Astrocyte of the spinal cord (primary cell): ENCODE data around the gene IRF2BPL.

Source experiments
- DNase-seq: peaks from one replicate; pipeline ENCODE4 v3.0.0; 2011; ENCODE audit warnings: low read depth, low spot score
- H3K4me3 ChIP-seq: 2 replicates; pipeline ENCODE4 v1.5.1; 2011; ENCODE audit warnings: low read depth, mild to moderate bottlenecking, low read length, moderate library complexity
- CTCF ChIP-seq: IDR thresholded peaks from 2 replicates; pipeline ENCODE4 v1.5.1; 2012; ENCODE audit warnings: low read depth, mild to moderate bottlenecking, low read length, inconsistent platforms
- in situ Hi-C: cut with HindIII; loops from 2 replicates; pipeline ENCODE4 v1.10.0; 2017; ENCODE audit warnings: low sequenced_read_pairs

The IRF2BPL gene

DNA sequence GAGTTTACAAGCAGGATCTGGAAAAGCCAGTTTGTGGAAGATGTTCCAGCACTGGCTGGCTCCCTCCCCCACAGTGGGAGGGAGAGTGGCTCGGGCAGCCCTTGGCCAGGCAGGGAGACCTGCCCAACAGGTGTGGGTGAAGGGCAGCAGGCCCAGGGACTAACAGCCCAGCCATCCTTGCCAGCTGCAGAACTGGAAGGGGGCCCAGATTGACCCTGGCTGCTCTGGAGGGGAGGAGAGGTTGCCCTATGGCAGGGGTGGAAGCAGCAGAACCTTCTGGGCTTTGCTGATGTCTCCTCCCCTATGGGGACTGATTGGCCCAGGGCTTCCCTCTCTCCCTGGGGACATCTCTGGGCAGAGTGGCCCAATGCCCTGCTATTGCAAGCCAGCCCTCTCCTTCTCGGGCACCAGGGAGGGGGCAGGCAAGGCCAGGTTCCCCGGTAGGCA is 20.5 kb downstream of the IRF2BPL start:
- no peak for TF ChIP-seq CTCF
- H3K4me3 ChIP-seq, result no peak overlapping the region
- DNase-seq, result no peak
- in situ Hi-C loops, result no loop called here

- in situ Hi-C loops, result no loop called here
- TF ChIP-seq CTCF, result no peak
- DNase-seq, result no peak
- no peak overlapping the region for H3K4me3 ChIP-seq
Measured at GRCh38 chr14:77007183-77007974, 21.1 kb downstream of the IRF2BPL start.

- in situ Hi-C loops, result no loop called here
- DNase-seq, result no peak
- TF ChIP-seq CTCF, result no peak
- H3K4me3 ChIP-seq, result no peak overlapping the region
Measured at GRCh38 chr14:77006132-77006531, 22.4 kb downstream of the IRF2BPL start.

- no peak overlapping the region for H3K4me3 ChIP-seq
- DNase-seq, result no peak
- in situ Hi-C loops, result no loop called here
- TF ChIP-seq CTCF, result no peak
Measured at GRCh38 chr14:77005559-77005958, 22.9 kb downstream of the IRF2BPL start.

GRCh38 chr14:77004711-77005460 is 23.6 kb downstream of the IRF2BPL start:
- H3K4me3 ChIP-seq, result no peak overlapping the region
- DNase-seq, result no peak
- no peak for TF ChIP-seq CTCF
- in situ Hi-C loops, result no loop called here

DNA sequence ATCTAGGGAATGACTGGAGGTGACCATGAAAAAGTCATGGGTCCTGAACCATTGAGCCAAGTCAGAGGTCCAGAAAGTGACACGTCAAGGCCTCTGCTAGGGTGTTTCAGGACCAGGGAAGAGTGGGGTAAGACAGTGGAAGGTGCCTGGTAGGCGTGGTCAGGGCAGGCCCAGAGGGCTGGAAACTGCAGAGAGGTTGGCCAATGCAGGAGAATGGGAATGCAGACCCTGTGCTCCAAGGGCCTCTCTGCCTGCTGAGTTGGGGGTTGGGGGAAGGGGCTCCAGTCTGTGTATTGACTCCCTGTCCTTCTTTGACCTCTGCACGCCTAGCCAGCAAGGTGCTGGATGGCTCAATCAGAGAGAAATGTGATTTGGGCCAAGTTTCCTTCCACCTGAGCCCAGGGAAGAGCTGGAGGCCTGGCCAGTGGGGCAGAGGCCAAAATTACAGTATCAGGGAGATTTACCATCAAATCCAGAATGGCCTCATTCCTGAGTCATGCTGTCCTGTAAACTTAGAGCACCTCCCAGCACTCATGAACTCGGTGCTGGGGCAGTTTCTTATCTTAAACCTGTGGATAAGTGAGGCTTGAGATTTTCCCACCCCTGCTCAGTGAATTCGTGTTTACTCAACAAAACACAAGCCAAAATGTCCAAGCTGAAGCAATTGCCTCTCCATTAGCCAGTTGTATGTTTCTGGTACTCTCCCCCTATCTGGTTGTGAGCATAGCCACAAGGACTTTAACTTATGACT is 24.4 kb downstream of the IRF2BPL start:
- TF ChIP-seq CTCF, result no peak
- DNase-seq, result no peak
- in situ Hi-C loops, result no loop called here
- H3K4me3 ChIP-seq, result no peak overlapping the region
